HepG2 (cell line): Measurements from ENCODE around the gene COMMD1. TPM values are rescaled to one million over a fixed set of nuclear protein-coding genes. Genes with fewer than 3 reads are reported as not detected.

Experiments used
- ARHGAP35 ChIP-seq: sonication (generic); formaldehyde crosslinking; IDR thresholded peaks from 2 replicates; pipeline ENCODE4 v1.9.0; 2022; ENCODE audit warnings: mild to moderate bottlenecking, inconsistent platforms, moderate library complexity, missing genetic modification reagents, borderline replicate concordance
- CREBL2 ChIP-seq: sonication (generic); formaldehyde crosslinking; IDR thresholded peaks from 2 replicates; pipeline ENCODE4 v1.8.1; 2023; ENCODE audit warnings: missing genetic modification reagents, mild to moderate bottlenecking, borderline replicate concordance
- ESRRA ChIP-seq: sonication (generic); formaldehyde crosslinking; IDR thresholded peaks from 2 replicates; pipeline ENCODE4 v1.5.1; 2020; ENCODE audit warnings: mild to moderate bottlenecking, low read depth, missing genetic modification reagents
- FLYWCH1 ChIP-seq: sonication (generic); formaldehyde crosslinking; IDR thresholded peaks from 2 replicates; pipeline ENCODE4 v1.8.1; 2023; ENCODE audit warnings: mild to moderate bottlenecking, missing genetic modification reagents
- KLF15 ChIP-seq: sonication (generic); formaldehyde crosslinking; IDR thresholded peaks from 2 replicates; pipeline ENCODE4 v1.8.1; 2023; ENCODE audit warnings: borderline replicate concordance, mild to moderate bottlenecking, inconsistent platforms, missing genetic modification reagents, mixed read lengths
- MATR3 ChIP-seq: sonication (generic); formaldehyde crosslinking; IDR thresholded peaks from 2 replicates; pipeline ENCODE4 v1.4.0; 2020; ENCODE audit warnings: missing genetic modification reagents
- PCBP1 ChIP-seq: fragments of 200-400 bp; formaldehyde crosslinking; IDR thresholded peaks from 2 replicates; pipeline ENCODE4 v1.6.1; 2017; ENCODE audit warnings: mild to moderate bottlenecking, low read depth, low read length, borderline replicate concordance
- PHF21A ChIP-seq: sonication (generic); formaldehyde crosslinking; IDR thresholded peaks from 2 replicates; pipeline ENCODE4 v1.5.0; 2020; ENCODE audit warnings: mild to moderate bottlenecking, missing genetic modification reagents
- POLR2AphosphoS2 ChIP-seq: IDR thresholded peaks from 2 replicates; pipeline ENCODE4 v1.6.1; 2011; ENCODE audit warnings: low read depth, low read length, improper control_type of control experiment
- ZFP62 ChIP-seq: sonication (generic); formaldehyde crosslinking; IDR thresholded peaks from 2 replicates; pipeline ENCODE4 v1.4.0; 2020; ENCODE audit warnings: missing genetic modification reagents
- ZNF101 ChIP-seq: sonication (generic); formaldehyde crosslinking; IDR thresholded peaks from 2 replicates; pipeline ENCODE4 v1.4.0; 2020; ENCODE audit warnings: mild to moderate bottlenecking, low read depth, missing genetic modification reagents, borderline replicate concordance
- ZNF30 ChIP-seq: sonication (generic); formaldehyde crosslinking; IDR thresholded peaks from 2 replicates; pipeline ENCODE4 v1.5.0; 2020; ENCODE audit warnings: mild to moderate bottlenecking, missing genetic modification reagents
- ZNF318 ChIP-seq: sonication (generic); formaldehyde crosslinking; IDR thresholded peaks from 2 replicates; pipeline ENCODE4 v1.4.0; 2020; ENCODE audit warnings: mild to moderate bottlenecking, missing genetic modification reagents
- ZNF614 ChIP-seq: IDR thresholded peaks from 2 replicates; pipeline ENCODE4 v1.6.1; 2018; ENCODE audit warnings: missing biosample characterization, missing genetic modification reagents, inconsistent platforms, borderline replicate concordance
- ZNF652 ChIP-seq: IDR thresholded peaks from 2 replicates; pipeline ENCODE4 v1.6.1; 2016; ENCODE audit warnings: low read depth, borderline replicate concordance
- ZNF674 ChIP-seq: sonication (generic); formaldehyde crosslinking; IDR thresholded peaks from 2 replicates; pipeline ENCODE4 v1.5.0; 2020; ENCODE audit warnings: low read depth, mild to moderate bottlenecking, missing genetic modification reagents
- ZNF768 ChIP-seq: sonication (generic); formaldehyde crosslinking; IDR thresholded peaks from 2 replicates; pipeline ENCODE4 v1.4.0; 2020; ENCODE audit warnings: missing genetic modification reagents
- polyA plus RNA-seq, 8 experiments: library from polyadenylated mRNA; depleted of rRNA in 3 of 8; stranded (reverse) in 7 of 8; unstranded in 1 of 8; fragments of >200 nt; fragmentation: Illumina TruSeq in 4 of 8; extraction: Trizol in 4 of 8; gene quantifications; 2 replicates each; pipeline versions ENCODE4 v1.2.1 to v1.2.3, GENCODE V29; 2011 to 2016; ENCODE audit warnings: low read depth in 4 of 8, missing spikeins in 1 of 8, mixed read lengths in 1 of 8; ENCODE audit not compliant: insufficient read depth in 1 of 8
- total RNA-seq, 5 experiments: library from RNA; depleted of rRNA; stranded (reverse); fragments of >200 nt; fragmentation: Illumina TruSeq; extraction: Trizol; gene quantifications; 2 replicates each; pipeline ENCODE4 v1.2.3, GENCODE V29; 2016; ENCODE audit warnings: low read depth in 1 of 5

COMMD1 gene
- total and polyA plus RNA-seq, 2 of the 13 experiments (the other 11 are each of a cell fraction or from before 2014, with no cell fraction given), result 25.7 to 105 TPM

- TF ChIP-seq PCBP1, result peak; percentile 92
- TF ChIP-seq ESRRA (CRISPR knock-in tag), result peak; percentile 65; the same call in 1 of the 2 replicates
- peak; percentile 82 for TF ChIP-seq ZNF768 (CRISPR knock-in tag)
- peak; percentile 89; the same call in 1 of the 2 replicates for TF ChIP-seq KLF15 (CRISPR knock-in tag)
- TF ChIP-seq ZNF101, result no peak
- 0 out of 2 replicates have a peak, but pooled peaks have one; percentile 77 for TF ChIP-seq ZFP62 (CRISPR knock-in tag)
- TF ChIP-seq POLR2AphosphoS2, result peak; percentile 92
- peak; percentile 91 for TF ChIP-seq ZNF318 (CRISPR knock-in tag)
- peak; percentile 91; the same call in 1 of the 2 replicates for TF ChIP-seq ZNF614
- TF ChIP-seq ZNF674, result no peak
- TF ChIP-seq ZNF652 (CRISPR knock-in tag), result peak; percentile 49; the same call in 1 of the 2 replicates
- peak; percentile 99 for TF ChIP-seq ARHGAP35
- 0 out of 2 replicates have a peak, but pooled peaks have one; percentile 35 for TF ChIP-seq CREBL2 (CRISPR knock-in tag)
- TF ChIP-seq ZNF30 (CRISPR knock-in tag), result no peak
- no peak for TF ChIP-seq MATR3
- no peak; the same call in 1 of the 2 replicates for TF ChIP-seq FLYWCH1 (CRISPR knock-in tag)
- peak; percentile 75 for TF ChIP-seq PHF21A (CRISPR knock-in tag)
Observed at GRCh38 chr2:61888267-61889055, 17.0 kb upstream of the COMMD1 start, which contains the start of gene CCT4 (continued).
